Cerebellar nuclear complex (tissue), 1 donor: ENCODE measurements around the gene LMBR1.
"Not testable (repeated sequence)": the region's sequence is repeated elsewhere in the genome, so short reads cannot be mapped to it uniquely, and the experiment has no call there.

Source experiments
- DNase-seq, 2 experiments: peaks; one replicate each; lab custom pipeline; 2025; lab: John Stamatoyannopoulos, UW

Gene LMBR1

DNA sequence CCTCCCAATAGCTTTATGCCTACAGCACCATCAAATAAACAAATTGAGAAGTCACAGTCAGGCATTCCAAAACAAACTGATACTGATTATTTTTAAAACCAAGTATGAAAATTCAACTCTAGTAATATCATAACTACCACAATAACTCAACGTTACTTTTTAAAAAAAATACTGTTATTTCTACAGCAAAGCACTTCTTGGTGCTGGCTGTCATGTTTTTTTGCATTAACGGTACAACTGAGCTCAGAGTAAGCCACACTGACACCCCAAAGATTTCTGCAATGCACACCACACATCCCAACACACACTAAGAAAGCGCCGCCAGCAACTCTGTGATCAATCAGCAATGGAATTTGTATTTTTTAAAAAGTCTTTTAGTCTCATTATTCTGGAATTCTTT is 138.8 kb downstream of the LMBR1 start:
- no peak for DNase-seq

DNA sequence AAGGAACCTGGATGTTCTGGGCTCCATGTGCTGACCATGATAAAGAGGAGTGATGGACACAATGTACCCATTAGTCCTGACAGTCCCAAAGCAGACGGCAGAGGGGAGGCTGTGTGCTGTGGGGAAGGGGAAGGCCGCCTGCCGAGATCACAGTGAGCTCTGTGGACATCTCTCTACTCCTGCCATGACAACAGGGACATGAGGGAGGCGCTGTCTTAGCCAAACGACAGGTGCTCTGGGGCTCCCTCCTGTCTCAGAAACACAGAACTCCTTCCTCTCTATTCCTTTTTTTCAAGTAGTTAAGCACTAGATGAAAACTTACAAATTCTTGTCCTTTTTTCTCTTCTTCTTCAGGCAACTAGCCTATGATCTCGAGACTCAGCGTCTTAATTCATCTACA is 139.4 kb downstream of the LMBR1 start:
- no peak for DNase-seq

DNA sequence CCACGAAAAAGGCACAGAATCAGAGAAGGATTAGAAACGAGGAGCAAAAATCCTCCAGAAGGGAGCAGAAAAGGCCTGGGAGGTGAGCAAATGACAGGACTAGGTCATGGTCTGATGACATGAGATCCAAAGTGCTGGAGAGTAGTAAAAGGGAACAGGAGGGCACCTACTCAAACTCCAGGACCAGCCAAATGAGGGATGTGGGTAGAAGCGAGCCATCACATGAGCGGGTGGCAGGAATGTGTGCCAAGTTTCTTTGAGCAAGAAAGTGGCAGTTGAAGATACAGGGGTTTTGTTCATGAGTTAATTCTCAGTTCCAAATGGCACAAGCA is 139.8 kb downstream of the LMBR1 start:
- DNase-seq: no peak

DNA sequence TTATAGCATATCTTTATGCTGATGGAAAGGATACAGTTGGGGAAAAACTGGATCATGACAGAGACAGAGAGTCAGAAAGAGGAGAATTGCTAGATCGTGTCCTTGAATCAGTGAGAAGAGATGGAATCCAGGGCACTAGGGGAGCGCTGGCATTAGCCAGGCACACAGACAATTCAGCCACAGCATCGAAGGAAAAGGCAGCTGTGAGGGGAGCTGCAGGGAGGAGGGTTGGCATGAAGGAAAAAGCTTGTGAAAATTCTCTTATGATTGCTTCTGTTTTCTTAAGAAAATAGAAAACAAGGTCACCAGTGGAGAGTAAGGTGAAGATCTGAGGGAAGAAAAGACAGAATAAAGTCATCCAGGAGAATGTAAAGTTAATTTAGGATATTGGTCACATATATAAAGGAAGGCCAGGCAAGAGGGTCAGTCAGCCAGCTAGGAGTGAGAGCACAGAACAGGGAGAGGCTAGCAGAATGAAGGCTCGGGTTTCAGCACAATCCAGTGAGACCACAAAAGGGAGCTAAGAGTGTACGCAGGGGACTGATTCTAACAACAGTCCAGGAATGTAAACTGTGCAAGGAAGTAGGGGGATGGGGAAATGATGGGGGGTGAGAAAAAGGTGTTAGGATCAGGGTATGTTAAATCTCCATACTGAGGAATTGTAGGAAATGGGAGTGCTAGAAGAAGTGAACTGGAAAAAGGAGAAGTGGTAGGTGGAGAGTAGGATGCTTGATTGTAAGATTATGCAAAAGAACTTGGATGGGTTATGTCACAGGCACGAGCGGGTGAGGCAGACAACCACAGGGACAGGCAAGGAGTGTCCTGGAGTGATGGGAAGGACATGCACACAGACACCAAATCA is 140.4 kb downstream of the LMBR1 start:
- no peak for DNase-seq

DNA sequence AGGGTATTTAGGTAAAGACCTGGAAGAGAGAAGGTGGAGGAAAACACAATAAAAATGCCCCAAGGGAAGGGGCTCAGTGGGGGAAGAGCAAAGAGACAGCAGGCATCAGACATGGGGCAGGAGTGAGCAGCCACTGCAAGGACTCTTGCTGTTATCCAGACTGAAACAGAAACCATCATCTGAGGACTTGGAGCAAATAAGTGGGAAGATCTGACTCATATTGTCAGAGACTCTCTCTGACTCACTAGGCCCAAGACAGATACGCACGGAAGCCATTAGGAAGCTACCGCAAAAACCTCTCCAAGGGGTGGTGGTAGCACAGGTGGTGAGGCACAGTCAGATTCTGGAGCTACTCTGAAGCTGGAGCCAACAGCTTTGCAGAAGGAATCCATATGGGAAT is 141.7 kb downstream of the LMBR1 start:
- no peak for DNase-seq

DNA sequence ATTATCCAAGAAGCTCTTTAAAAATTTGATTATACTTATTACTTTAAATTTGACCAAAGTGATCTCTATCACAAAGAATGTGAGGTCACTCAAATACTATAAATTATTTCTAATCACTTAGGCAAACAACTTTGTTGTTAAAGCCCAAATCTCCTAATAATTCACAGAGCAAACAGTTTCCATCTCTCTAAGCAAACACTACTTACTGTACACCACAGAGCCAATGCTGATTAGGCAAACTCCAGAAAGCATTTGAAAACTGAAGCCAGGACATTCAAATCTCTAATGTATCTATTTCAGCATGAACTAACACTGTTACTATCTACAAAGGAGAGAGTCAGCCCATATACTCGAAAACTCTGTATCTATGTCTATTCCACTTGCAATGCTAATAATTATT is 145.3 kb downstream of the LMBR1 start:
- DNase-seq: no peak

DNA sequence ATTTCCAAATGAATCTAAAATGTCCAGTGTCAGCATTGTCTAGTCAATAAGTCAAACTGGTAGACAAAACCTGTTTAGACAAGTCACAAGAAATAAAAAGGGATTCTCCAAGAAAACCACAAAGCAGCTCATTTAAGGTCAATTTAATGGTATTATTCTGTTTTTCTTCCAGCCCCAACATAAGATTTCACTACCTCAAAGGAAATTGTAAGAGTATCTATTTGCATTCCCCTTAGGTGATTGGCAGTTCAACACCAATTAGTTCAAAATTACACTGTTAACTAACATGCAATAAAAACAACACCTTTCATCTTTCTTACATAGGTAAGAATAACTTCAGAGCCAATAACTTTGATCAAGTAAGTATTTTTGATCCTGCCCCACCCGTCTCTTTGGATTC is 146.1 kb downstream of the LMBR1 start:
- no peak for DNase-seq

DNA sequence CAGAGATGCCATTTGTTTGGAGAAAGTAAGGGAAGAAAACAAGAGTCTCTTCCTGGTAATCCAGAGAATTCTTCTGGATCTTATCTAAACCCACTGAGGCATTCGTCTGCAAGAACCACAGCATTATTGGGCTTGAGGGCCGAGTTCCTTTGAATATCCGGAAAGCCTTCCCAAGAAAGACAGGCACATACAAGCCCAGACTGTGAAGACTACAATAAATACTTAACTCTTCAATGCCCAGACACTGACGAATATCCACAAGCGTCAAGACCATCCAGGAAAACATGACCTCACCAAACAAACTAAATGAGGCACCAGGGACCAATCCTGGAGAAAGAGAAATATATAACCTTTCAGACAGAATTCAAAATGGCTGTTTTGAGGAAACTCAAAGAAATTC is 153.4 kb downstream of the LMBR1 start:
- no peak for DNase-seq

DNA sequence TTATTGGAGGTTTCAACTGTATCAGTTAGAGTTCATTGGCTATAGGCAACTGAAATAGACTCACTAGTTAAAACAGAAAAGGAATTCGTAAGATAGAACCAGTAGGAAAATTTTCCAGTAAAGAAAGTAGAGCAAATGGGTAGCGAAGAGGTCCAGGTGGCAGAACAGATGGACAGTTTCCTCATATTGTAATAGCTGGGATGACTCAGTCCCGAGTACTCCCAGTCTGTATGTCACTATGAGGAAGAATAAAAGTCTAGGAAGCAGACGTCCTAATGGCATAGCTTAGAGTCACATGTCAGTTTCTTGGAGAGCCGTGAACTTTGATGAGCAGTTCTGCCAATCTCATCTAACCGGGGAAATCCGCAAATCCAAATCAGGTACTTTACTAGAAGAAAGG is 157.1 kb downstream of the LMBR1 start:
- DNase-seq: peak in 1 of 2 experiments; percentile 40

DNA sequence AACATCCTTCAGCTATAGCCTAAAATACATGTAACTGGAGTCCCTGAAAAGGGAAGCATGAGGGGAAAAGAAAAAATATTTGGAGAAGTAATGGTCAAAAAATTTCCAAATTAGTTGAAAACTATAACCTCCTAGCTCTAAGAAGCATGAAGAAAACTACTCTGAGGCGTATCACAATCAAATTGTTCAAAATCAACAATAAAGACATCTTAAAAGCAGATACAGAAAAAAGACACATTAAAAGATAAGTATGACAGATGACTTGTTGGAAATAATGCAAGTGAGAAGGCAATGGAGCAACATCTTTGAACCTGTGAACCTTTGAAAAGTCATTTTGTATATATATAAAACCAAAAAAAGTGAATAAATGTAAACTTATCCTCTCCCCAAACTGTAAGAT is 159.3 kb downstream of the LMBR1 start:
- DNase-seq: no peak

DNA sequence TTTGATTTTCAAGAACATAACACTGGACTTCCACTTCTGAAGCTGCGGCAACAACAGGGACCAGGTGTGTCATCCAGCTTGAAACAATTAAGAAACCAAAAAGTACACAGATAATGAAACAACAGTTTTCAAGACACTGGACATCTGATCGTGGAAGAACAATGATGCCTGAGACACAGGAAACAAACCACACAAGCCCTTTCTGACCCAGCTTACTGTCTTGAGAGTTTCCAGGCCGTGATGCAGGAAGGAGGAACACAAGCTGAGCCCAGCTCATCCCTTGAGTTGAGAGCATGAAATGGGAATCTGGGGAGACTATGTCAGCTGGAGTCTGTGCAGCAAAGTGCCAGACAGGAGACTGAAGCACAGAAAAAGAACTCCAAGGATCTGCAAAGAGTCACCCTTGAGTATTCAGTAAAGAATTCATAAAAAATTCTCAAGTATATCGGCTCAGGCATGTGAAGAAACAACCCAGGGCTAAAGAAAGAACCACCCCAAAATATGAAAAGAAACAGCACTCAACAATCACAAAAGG is 160.8 kb downstream of the LMBR1 start:
- no peak for DNase-seq

DNA sequence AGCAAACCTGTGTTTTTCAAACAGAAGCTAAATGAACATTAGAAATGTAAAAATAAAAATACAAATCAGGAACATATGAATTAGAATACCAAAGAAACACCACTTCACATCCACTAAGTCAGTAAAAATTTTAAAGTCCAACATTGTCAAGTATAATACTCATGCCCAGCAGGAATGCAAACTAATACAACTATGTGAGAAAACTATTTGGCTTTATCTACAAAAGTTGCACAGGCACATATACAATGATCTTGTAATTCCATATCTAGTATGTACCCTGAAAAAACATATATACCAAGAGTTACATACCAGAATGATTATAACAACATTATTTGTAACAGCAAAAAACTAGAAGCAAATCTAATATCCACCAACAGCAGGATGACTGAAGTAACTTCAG is 161.3 kb downstream of the LMBR1 start:
- no peak for DNase-seq

DNA sequence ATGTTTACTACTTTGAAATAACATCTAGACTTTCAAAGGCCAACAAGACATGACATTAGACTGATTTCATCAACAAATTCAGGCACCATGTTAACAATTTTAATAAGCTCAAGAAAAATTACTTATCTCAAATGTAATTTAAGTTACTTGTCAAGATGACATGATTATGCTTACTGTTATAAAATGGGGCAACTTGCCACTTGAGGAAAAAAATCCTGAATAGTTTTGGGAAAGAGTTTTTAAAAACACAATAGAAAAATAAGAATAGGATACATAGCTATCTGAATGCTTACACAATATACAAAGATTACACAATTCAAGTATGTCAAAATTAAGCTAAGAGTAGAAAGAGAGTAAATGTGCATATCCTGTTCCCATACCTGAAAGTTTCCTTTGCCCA is 167.0 kb downstream of the LMBR1 start:
- DNase-seq: no peak

DNA sequence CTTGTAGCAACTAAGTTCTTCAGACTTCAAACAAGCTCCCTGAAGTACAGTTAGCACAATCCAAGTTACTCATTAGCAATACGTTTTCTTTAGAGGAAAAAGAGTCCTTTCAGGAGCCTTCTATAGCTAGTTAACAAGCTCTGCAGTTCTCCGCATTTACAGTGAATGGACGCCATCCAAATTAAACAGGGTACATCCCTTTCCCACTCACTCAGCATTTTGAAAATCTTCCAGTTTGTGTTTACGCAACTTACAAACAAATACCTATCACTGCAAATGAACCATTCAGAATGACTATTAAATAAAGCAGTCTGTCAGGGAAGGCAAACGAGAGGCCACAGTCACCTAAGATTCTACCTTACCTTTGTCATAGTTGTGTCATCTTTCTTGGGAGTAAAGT is 167.9 kb downstream of the LMBR1 start:
- no peak for DNase-seq

DNA sequence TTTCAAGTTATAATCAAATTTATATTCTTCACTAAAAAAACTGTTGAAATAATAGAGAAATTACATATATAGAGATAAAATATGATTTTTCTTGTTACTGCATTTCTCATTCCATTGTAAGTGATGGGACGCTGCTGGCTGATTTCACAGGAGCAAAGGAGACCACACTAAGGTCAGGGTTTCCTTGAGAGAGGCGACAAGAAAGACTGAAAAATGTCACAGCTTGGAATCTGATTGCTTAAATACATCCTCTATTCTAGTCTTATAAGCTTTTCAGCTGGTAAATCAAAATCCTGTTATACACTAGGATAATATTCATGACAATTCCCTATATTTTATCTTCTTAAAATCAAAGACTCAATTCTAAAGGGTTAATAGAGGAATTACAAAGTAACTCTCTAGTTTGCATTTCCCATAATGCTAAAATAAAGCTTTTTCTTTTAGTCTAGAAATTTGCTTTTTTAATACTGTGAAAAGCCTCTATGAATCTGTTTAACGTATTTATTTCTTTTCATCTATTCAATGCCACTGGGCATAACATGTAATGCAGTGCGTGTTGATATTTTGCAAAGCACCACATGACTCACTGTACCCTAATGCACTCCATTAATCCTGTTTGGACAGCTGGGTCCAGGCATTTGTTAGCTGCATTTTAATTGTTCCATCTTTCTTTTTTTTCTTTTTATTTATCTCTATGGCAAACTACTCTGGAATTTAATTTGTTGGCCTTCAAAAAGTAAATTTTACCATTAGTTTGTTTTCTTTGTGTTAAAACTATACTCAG is 170.7 kb downstream of the LMBR1 start:
- no peak for DNase-seq

DNA sequence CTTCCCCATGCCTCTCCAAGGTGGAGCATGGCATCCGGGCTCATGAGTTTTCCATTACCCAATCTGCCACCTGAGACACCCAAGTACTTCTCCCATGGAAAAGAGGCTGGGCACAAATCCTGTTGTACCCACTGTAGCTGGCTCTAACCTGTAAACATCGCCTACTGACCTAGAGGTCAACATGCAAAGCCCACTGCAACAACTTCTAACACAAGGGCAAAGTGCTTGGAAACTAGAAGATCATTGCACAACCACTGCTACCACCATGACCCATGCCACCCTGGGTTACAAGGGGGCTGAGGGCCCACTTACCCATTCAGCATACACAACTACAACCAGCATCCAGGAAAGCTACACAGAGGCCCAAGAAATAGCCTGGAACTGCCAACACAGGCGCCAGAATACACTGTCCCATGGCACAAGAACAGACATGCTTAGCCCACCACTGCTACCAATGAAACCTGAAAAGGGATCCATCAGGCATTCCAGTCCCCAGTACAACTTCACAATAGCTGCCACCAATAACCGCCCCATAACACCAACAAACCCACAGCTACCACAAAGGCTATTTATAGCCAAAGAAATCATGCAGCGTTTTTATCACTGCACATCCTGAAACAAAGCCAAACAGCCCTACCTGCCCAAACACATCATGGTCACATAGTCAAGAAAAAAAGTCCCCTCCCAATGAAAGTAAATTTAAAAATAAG is 189.1 kb downstream of the LMBR1 start:
- DNase-seq: no peak

DNA sequence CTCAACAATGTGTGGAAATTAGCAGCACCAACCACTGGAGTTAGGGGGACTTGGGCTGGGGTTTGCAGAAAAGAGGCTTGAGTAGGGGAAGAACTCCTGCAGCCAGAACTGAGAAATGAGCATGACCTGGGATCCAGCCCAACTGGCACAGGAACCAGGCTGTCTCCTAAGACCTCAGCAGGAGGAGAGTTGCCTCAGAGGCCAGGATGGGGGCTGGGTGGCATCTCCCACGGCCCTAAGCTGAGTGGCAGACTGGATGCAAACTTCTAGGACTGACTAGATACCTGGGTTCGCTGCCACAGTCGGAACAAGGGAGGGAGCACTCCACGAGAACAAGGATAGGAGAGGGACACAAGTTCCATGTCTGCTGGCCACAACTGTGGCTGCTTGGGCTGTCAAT is 189.8 kb downstream of the LMBR1 start:
- no peak for DNase-seq

DNA sequence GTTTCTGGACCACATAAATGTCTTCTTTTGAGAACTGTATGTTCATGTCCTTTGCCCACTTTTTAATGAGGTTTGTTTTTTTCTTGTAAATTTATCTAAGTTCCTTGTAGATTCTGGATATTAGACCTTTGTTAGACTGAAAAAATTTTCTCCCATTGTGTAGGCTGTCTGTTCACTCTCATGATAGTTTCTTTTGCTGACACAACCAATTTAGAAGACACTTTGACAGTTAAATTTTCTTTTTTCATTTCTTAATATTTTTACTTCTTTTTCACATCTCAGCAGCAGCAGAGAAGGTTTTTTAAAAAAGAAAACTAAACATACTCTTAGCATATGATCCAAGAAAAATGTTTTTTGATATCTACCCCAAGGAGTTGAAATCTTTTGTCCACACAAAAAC is 190.6 kb downstream of the LMBR1 start:
- no peak for DNase-seq

DNA sequence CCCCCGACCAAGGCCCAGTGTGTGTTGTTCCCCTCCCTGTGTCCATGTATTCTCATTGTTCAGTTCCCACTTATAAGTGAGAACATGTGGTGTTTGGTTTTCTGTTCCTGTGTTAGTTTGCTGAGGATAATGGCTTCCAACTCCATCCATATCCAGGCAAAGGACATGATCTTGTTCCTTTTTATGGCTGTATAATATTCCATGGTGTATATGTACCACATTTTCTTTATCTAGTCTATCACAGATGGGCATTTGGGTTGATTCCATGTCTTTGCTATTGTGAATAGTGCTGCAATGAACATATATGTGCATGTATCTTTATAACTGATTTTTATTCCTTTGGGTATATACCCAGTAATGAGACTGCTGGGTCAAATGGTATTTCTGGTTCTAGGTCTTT is 191.2 kb downstream of the LMBR1 start:
- DNase-seq: not testable (repeated sequence)

DNA sequence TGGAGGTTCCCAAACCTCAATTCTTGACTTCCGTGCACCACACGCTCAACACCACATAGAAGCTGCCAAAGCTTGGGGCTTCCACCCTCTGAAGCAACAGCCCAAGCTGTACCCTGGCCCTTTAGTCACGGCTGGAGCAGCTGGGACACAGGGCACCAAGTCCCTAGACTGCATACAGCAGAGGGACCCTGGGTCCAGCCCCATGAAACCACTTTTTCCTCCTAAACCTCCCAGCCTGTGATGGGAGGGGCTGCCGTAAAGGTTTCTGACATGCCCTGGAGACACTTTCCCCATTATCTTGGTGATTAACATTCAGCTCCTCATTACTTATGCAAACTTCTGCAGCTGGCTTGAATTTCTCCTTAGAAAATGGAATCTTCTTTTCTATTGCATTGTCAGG is 194.5 kb downstream of the LMBR1 start:
- DNase-seq: not testable (repeated sequence)

DNA sequence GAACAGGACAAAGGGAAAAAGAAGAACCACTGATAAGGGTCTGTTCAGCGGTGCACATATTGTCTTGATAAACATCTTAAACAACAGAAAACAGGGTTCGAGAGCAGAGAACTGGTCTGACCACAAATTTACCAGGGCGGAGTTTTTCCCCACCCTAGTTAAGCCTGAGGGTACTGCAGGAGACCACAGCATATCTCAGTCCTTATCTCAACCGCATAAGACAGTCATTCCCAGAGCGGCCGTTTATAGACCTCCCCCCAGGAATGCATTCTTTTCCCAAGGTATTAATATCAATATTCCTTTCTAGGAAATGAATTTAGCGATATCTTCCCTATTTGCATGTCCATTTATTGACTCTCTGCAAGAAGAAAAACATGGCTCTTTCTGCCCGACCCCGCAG is 195.7 kb downstream of the LMBR1 start:
- DNase-seq: not testable (repeated sequence)

DNA sequence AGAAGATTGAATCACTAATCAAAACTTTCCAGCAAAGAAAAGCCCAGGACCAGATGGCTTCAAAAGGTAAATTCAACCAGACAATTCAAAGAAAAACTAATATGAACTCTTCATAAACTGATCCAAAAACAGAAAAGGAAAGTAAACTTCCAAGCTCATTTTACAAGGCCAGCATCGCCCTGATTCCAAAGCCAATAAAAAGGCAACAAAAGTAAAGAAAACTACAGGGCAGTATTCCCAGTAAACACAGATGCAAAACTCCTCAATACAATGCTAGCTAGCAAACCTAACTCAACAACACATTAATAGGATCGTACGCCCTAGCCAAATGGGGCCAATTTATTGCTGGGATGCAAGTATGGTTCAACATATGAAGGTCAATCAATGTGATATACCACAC is 199.4 kb downstream of the LMBR1 start:
- DNase-seq: no peak

DNA sequence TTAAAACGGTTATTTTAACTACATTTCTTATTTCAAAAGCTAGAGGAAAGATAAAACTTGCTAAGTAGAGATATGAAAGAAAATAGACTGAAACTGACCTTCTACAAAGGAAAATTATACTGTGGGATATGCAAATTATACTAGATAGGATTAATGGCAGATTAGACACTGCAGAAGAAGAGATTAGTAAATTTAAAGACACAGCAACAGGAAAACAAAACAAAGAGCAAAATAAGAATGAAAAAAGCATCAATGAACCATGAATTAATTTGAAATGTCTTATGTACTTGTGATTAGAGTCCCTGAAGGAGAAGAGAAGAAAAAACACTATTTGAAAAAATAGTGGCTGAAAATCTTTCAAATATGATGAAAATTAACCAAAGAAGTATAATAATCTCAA is 200.1 kb downstream of the LMBR1 start:
- no peak for DNase-seq
